DOHH2 (cell line): ENCODE results near the gene NMB.

Source experiments
- CTCF ChIP-seq: fragments of 200-600 bp; sonication (generic); IDR thresholded peaks from one replicate; pipeline ENCODE4 v1.5.1; 2014; ENCODE audit warnings: antibody characterized with exemption, mild to moderate bottlenecking, low read depth, low read length; ENCODE audit not compliant: poor library complexity, severe bottlenecking
- EZH2phosphoT487 ChIP-seq: fragments of 200-600 bp; sonication (generic); IDR thresholded peaks from 2 replicates; pipeline ENCODE4 v1.6.1; 2017; ENCODE audit warnings: borderline replicate concordance, mild to moderate bottlenecking, antibody characterized with exemption, low read length, moderate library complexity, mixed read lengths

GRCh38 chr15:84685304-84685703, 27.3 kb upstream of the NMB start:
- TF ChIP-seq CTCF (no peak), EZH2phosphoT487 (no peak)
